Epithelial cell of proximal tubule (primary cell): ENCODE results near the gene LRRC45. TPM values are rescaled to one million over a fixed set of nuclear protein-coding genes. Genes with fewer than 3 reads are reported as not detected.

ENCODE experiments used
- DNase-seq: peaks from one replicate; pipeline ENCODE4 v3.0.0-alpha.2; 2011; ENCODE audit warnings: low read depth
- H3K4me3 ChIP-seq: 2 replicates; pipeline ENCODE4 v1.5.1; 2011; ENCODE audit warnings: low read depth, mild to moderate bottlenecking, low read length
- CTCF ChIP-seq: conservative IDR thresholded peaks from 2 replicates; pipeline ENCODE4 v1.5.1; 2012; ENCODE audit warnings: low read depth, mild to moderate bottlenecking, low read length
- total RNA-seq: library from RNA; depleted of rRNA; stranded (reverse); fragments of >200 nt; gene quantifications from 2 replicates; pipeline ENCODE4 v1.2.3, GENCODE V29; 2015

Gene LRRC45
- total RNA-seq, 1 donor from 2014 or later: 44.5 TPM

GRCh38 chr17:82063424-82064415 lies 40.6 kb downstream of the LRRC45 start:
- DNase-seq: no peak
- TF ChIP-seq CTCF: no peak
- H3K4me3 ChIP-seq: peak overlapping the region; percentile 91

- DNase-seq: no peak
- no peak for TF ChIP-seq CTCF
- peak overlapping the region; percentile 91 for H3K4me3 ChIP-seq
These were observed 41.5 kb downstream of the LRRC45 start for GRCh38 chr17:82064433-82065192.

GRCh38 chr17:82065193-82065637 lies 42.1 kb downstream of the LRRC45 start:
- TF ChIP-seq CTCF: no peak
- DNase-seq: no peak
- H3K4me3 ChIP-seq: peak overlapping the region; percentile 91

GRCh38 chr17:82065638-82066303 lies 42.7 kb downstream of the LRRC45 start, which contains the start of gene DUS1L:
Gene DUS1L, minus strand, starts transcription at chr17:82065804. Its CDS starts 745 bp downstream, at chr17:82065059.
- no peak for TF ChIP-seq CTCF
- no peak for DNase-seq

GRCh38 chr17:82070611-82071010 lies 47.5 kb downstream of the LRRC45 start:
- no peak overlapping the region for H3K4me3 ChIP-seq
- no peak for DNase-seq
- no peak for TF ChIP-seq CTCF

More at GRCh38 chr17:82065638-82066303, 42.7 kb downstream of the LRRC45 start, which contains the start of gene DUS1L:
- peak within 1 kb of the TSS; percentile 91 for H3K4me3 ChIP-seq

- DNase-seq: no peak
- H3K4me3 ChIP-seq: no peak overlapping the region
- TF ChIP-seq CTCF: no peak
These were observed 49.7 kb downstream of the LRRC45 start for GRCh38 chr17:82072827-82073226.
